Adipocyte (in vitro differentiated cells): ENCODE results near the gene EYA4.

Source experiments
- DNase-seq: peaks from one replicate; pipeline ENCODE4 v3.0.0-alpha.2; 2015; ENCODE audit warnings: low read depth
- H3K27me3 ChIP-seq: replicated peaks from 2 replicates; pipeline ENCODE4 v1.7.0; 2013; ENCODE audit warnings: mild to moderate bottlenecking, low read length, moderate library complexity; ENCODE audit not compliant: control insufficient read depth, insufficient read depth
- H3K36me3 ChIP-seq: 2 replicates; pipeline ENCODE4 v1.7.0; 2013; ENCODE audit warnings: low read length, mild to moderate bottlenecking, moderate library complexity; ENCODE audit not compliant: control insufficient read depth, insufficient read depth, severe bottlenecking
- H3K4me1 ChIP-seq: 2 replicates; pipeline ENCODE4 v1.7.0; 2013; ENCODE audit warnings: mild to moderate bottlenecking, low read length, moderate library complexity; ENCODE audit not compliant: control insufficient read depth, insufficient read depth
- H3K4me3 ChIP-seq: 2 replicates; pipeline ENCODE4 v1.7.0; 2013; ENCODE audit warnings: mild to moderate bottlenecking, low read length, moderate library complexity
- H3K9ac ChIP-seq: 2 replicates; pipeline ENCODE4 v1.7.0; 2013; ENCODE audit warnings: mild to moderate bottlenecking, low read length, moderate library complexity
- H3K9me3 ChIP-seq: 2 replicates; pipeline ENCODE4 v1.7.0; 2013; ENCODE audit warnings: mild to moderate bottlenecking, low read length, moderate library complexity; ENCODE audit not compliant: control insufficient read depth

Gene EYA4

DNA sequence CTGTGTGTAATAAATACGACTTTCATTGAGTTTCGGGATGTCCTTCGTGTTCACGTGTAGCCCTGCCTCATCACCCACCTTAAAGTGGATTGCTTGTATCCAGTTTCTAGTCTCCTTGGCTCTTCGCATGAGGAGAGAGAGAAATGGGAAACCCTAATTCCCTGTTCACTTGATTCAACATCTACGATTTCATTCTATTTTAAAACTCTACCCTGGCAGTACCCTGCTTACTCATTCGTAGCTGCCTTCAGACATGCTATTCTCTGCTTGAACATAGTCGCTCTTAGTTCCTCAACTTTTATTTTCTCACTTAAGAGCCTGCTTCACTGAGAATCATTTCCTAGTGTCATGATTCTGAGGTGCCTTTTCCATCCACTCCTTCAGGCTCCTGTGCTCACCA, 163.6 kb downstream of the EYA4 start:
- Histone ChIP-seq H3K4me3 (no peak overlapping the region), H3K9ac (no peak overlapping the region), H3K9me3 (no peaks in the 10 kb centered on the region), H3K27me3 (no peaks in the 10 kb centered on the region), H3K36me3 (no peaks in the 10 kb centered on the region), H3K4me1 (no peaks in the 10 kb centered on the region)
- no peak for DNase-seq

GRCh38 chr6:133407320-133408100, 166.4 kb downstream of the EYA4 start:
- Histone ChIP-seq H3K9ac (no peak overlapping the region), H3K27me3 (no peaks in the 10 kb centered on the region), H3K9me3 (no peaks in the 10 kb centered on the region), H3K36me3 (no peaks in the 10 kb centered on the region), H3K4me1 (no peaks in the 10 kb centered on the region), H3K4me3 (no peak overlapping the region)
- peak; percentile 75 for DNase-seq

DNA sequence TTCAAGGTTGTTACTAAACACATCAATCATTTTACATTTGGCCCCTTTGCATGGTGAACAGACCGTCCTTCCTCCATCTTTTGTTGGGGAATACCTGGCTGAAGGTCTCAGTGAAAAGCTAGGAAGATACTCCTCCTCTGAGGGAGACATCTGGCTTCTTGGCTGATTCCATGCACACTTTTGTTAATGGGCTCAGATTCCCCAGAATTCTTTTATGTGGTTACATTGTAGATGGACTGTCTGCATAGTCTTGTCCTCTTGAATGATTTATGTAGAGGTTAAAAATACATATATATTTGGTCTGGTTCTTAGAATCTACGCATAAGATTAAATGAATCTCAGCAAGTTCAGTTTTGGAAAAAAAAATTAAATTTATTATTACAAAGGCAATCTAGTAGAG, 167.0 kb downstream of the EYA4 start:
- Histone ChIP-seq H3K4me1 (no peaks in the 10 kb centered on the region), H3K27me3 (no peaks in the 10 kb centered on the region), H3K9me3 (no peaks in the 10 kb centered on the region), H3K9ac (no peak overlapping the region), H3K4me3 (no peak overlapping the region), H3K36me3 (no peaks in the 10 kb centered on the region)
- DNase-seq: no peak

- H3K36me3 ChIP-seq: no peaks in the 10 kb centered on the region
- H3K4me3 ChIP-seq: no peak overlapping the region
- no peaks in the 10 kb centered on the region for H3K27me3 ChIP-seq
- no peak overlapping the region for H3K9ac ChIP-seq
- H3K9me3 ChIP-seq: no peaks in the 10 kb centered on the region
- DNase-seq: no peak
- H3K4me1 ChIP-seq: no peaks in the 10 kb centered on the region
Measured at GRCh38 chr6:133408543-133408942, 167.4 kb downstream of the EYA4 start.

DNA sequence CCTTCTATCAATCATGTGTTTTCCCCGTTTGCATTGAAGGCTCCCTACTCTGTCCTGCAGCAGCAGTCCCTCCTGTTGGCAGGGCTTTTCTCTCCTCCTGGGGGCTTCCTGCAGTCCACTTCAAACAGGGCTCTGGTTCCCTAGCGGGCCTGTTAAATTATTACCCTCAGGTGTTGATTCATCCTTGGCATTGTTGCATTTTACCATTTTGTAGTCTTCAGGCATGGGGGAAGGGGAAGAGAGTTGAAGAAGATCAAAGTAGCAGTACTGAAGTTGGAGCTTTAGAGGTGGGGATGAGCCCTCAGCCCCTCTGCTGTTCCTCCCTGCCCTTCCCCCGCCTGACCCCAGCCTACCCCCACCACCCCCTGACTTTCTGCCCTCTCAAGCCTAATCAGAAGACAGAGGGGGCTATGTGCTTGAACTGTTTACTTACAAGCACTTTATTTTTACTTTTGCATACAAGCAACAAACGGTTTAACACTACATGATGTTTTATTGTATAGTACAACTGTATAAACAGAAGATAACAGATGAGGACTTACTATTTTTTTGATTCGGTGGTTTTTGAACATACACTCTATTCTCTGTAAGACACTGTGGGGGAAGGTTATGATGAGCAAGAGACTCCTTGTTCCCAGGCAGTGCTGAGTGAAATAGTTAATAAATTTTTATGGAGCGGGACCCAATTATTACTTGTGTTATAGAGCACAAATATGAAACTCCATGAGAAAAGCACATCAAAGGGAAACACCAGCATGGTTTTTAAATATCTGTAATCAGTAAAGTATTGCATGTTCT, 169.7 kb downstream of the EYA4 start:
- Histone ChIP-seq H3K9me3 (no peaks in the 10 kb centered on the region), H3K4me3 (no peak overlapping the region), H3K9ac (no peak overlapping the region), H3K36me3 (no peaks in the 10 kb centered on the region), H3K27me3 (no peaks in the 10 kb centered on the region), H3K4me1 (no peaks in the 10 kb centered on the region)
- no peak for DNase-seq

DNA sequence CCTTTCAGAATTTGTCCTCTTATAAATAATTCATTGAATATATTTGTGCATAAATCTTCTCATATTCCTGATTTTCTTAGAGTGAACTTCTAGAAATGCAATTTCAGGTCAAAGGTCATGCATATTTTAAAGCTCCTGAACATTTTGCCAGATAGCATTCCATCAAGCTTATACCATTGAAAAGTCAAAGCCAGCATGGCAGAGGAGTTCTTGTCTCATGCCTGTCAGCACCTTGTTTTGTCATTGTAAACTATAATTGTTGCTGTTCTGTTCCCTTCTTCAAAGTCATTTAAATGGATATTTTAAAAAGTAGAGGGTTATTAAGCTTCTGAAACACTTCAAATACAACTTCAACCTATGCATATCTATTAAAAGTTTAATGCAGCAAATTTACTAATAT, 170.6 kb downstream of the EYA4 start:
- peak; percentile 13 for DNase-seq
- Histone ChIP-seq H3K4me3 (no peak overlapping the region), H3K27me3 (no peaks in the 10 kb centered on the region), H3K36me3 (no peaks in the 10 kb centered on the region), H3K9ac (no peak overlapping the region), H3K9me3 (no peaks in the 10 kb centered on the region), H3K4me1 (no peaks in the 10 kb centered on the region)

- H3K9ac ChIP-seq: no peak overlapping the region
- no peaks in the 10 kb centered on the region for H3K4me1 ChIP-seq
- H3K36me3 ChIP-seq: no peaks in the 10 kb centered on the region
- H3K27me3 ChIP-seq: no peaks in the 10 kb centered on the region
- DNase-seq: no peak
- H3K9me3 ChIP-seq: no peaks in the 10 kb centered on the region
- H3K4me3 ChIP-seq: no peak overlapping the region
Measured at GRCh38 chr6:133415262-133415661, 174.1 kb downstream of the EYA4 start.

DNA sequence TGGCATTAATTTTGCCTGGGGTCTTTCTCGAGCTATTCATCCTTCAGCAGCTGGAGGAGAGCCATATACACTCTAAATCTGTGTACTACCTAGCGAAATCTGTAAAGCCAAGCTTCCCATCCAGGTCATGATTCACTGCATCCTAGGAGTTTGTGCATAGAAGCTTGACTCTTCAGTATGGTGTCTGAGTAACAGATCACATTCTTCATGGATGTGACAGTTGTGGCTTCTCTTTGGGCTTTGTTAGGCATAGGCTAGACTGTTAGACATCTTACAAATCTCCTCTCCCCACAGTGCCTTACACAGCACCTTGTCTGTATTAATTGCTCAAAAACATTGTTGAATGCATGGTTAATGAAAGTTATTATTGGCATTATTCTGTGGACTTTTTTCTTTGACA, 177.0 kb downstream of the EYA4 start:
- H3K4me1 ChIP-seq: no peaks in the 10 kb centered on the region
- no peak for DNase-seq
- no peak overlapping the region for H3K4me3 ChIP-seq
- H3K27me3 ChIP-seq: no peaks in the 10 kb centered on the region
- no peak overlapping the region for H3K9ac ChIP-seq
- no peaks in the 10 kb centered on the region for H3K9me3 ChIP-seq
- H3K36me3 ChIP-seq: no peaks in the 10 kb centered on the region

- DNase-seq: no peak
- H3K9ac ChIP-seq: no peak overlapping the region
- no peak overlapping the region for H3K4me3 ChIP-seq
- no peaks in the 10 kb centered on the region for H3K4me1 ChIP-seq
- peaks cover 7% of the 10 kb centered on the region for H3K27me3 ChIP-seq
- no peaks in the 10 kb centered on the region for H3K9me3 ChIP-seq
- no peaks in the 10 kb centered on the region for H3K36me3 ChIP-seq
Measured at GRCh38 chr6:133423242-133423641, 182.1 kb downstream of the EYA4 start.

DNA sequence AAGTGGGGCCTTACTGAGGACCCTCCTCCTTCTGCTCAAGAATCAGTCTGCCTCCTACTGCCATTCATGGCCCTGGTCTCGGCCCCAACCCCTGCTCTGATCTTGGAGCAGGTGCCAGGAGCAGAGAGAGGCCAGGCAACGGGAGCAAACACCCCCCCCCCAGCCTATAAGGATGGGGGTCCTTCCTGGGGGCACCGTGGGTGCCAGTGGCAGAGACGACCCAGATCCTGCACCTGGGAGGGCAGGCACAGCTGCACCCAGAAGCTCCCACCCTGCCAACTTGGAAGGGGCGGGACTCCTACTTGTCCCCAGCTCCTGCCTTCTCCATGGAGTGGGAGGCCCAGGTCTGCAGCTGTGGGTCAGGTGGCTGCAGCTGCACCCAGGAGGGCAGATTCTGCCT, 183.2 kb downstream of the EYA4 start:
- no peaks in the 10 kb centered on the region for H3K36me3 ChIP-seq
- no peak overlapping the region for H3K4me3 ChIP-seq
- no peaks in the 10 kb centered on the region for H3K4me1 ChIP-seq
- H3K9ac ChIP-seq: no peak overlapping the region
- no peaks in the 10 kb centered on the region for H3K9me3 ChIP-seq
- peaks cover 7% of the 10 kb centered on the region for H3K27me3 ChIP-seq
- DNase-seq: no peak

DNA sequence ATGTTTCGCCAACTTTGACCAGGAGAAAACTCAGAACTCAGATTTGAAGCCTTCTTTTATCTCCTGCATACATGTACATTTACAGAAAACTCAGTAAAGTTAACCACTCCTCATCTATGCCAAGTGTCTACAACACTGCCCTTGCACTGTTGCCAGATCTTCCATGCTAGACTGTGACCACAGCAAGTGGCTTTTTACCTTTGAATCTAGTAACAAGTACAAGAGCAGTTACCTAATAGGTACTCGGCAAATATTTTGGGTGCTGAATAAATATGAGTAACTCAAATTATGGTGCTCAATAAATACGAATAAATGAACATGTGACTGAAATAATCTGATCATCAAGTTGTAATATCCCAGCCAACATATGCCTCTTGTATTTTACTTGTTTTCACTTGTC, 184.9 kb downstream of the EYA4 start:
- Histone ChIP-seq H3K4me1 (no peaks in the 10 kb centered on the region), H3K9me3 (no peaks in the 10 kb centered on the region), H3K9ac (no peak overlapping the region), H3K4me3 (no peak overlapping the region), H3K27me3 (peaks cover 7% of the 10 kb centered on the region), H3K36me3 (no peaks in the 10 kb centered on the region)
- no peak for DNase-seq
